GM12878 (cell line): ENCODE results near the gene HCK. TPM values are rescaled to one million over a fixed set of nuclear protein-coding genes. Genes with fewer than 3 reads are reported as not detected.

ENCODE experiments used
- BACH1 ChIP-seq: fragments of 450-650 bp; IDR thresholded peaks from 2 replicates; pipeline ENCODE4 v1.6.1; 2017; ENCODE audit warnings: mild to moderate bottlenecking, borderline replicate concordance
- CBX3 ChIP-seq: fragments of 200-600 bp; sonication (generic); IDR thresholded peaks from 2 replicates; pipeline ENCODE4 v1.6.1; 2016; ENCODE audit warnings: low read depth, borderline replicate concordance
- CHD4 ChIP-seq: fragments of 200-600 bp; sonication (generic); IDR thresholded peaks from 2 replicates; pipeline ENCODE4 v1.6.1; 2016; ENCODE audit warnings: mild to moderate bottlenecking
- EED ChIP-seq: sonication (generic); IDR thresholded peaks from 2 replicates; pipeline ENCODE4 v1.6.1; 2016; ENCODE audit warnings: antibody characterized with exemption, low read depth
- IRF5 ChIP-seq: fragments of 450-650 bp; IDR thresholded peaks from 2 replicates; pipeline ENCODE4 v1.6.1; 2017; ENCODE audit warnings: borderline replicate concordance
- KDM1A ChIP-seq: fragments of 200-600 bp; sonication (generic); IDR thresholded peaks from 2 replicates; pipeline ENCODE4 v1.6.1; 2016; ENCODE audit warnings: borderline replicate concordance
- NFYA ChIP-seq: IDR thresholded peaks from 2 replicates; pipeline ENCODE4 v1.6.1; 2011; ENCODE audit warnings: low read depth, mild to moderate bottlenecking, low read length, improper control_type of control experiment, borderline replicate concordance
- POLR2AphosphoS5 ChIP-seq: IDR thresholded peaks from 2 replicates; pipeline ENCODE4 v1.6.1; 2011; ENCODE audit warnings: mild to moderate bottlenecking, low read length, inconsistent platforms
- RAD51 ChIP-seq: fragments of 450-650 bp; IDR thresholded peaks from 2 replicates; pipeline ENCODE4 v1.6.1; 2016; ENCODE audit warnings: moderate library complexity, mild to moderate bottlenecking, inconsistent platforms
- TAF1 ChIP-seq: IDR thresholded peaks from 2 replicates; pipeline ENCODE4 v1.6.1; 2011; ENCODE audit warnings: mild to moderate bottlenecking, low read depth, low read length, borderline replicate concordance
- YY1 ChIP-seq: IDR thresholded peaks from 2 replicates; pipeline ENCODE4 v1.6.1; 2011; ENCODE audit warnings: low read depth, mild to moderate bottlenecking, low read length
- ZNF592 ChIP-seq: fragments of 450-650 bp; IDR thresholded peaks from 2 replicates; pipeline ENCODE4 v1.6.1; 2017; ENCODE audit warnings: mild to moderate bottlenecking, moderate library complexity
- polyA plus RNA-seq, 11 experiments: library from polyadenylated mRNA; depleted of rRNA in 4 of 11; unstranded in 6 of 11; stranded (reverse) in 5 of 11; fragments of >200 nt; fragmentation: Nextera tagmentation in 4 of 11; fragmentation: Illumina TruSeq in 1 of 11; extraction: Ambion mirVana in 4 of 11; extraction: Trizol in 1 of 11; gene quantifications; 1 replicate in 1 of 11; 2 replicates in 10 of 11; pipeline versions ENCODE4 v1.2.1 to v1.2.3, GENCODE V29; 2011 to 2016; ENCODE audit warnings: inconsistent platforms in 2 of 11, missing spikeins in 2 of 11, low read depth in 1 of 11
- total RNA-seq, 4 experiments: library from RNA; depleted of rRNA in 3 of 4; stranded (reverse); fragments of >200 nt in 3 of 4; fragmentation: Illumina TruSeq in 1 of 4; extraction: Trizol in 1 of 4; gene quantifications; 2 replicates each; pipeline versions ENCODE4 v1.2.1 to v1.2.3, GENCODE V29; 2013 to 2021
- TF ChIP-seq, protein P1 (sequence below): fragments of 450-650 bp; formaldehyde crosslinking; IDR thresholded peaks from 2 replicates; pipeline ENCODE4 v1.4.0; 2022; ENCODE audit warnings: mild to moderate bottlenecking, moderate library complexity
- TF ChIP-seq, protein P2 (sequence below): fragments of 450-650 bp; conservative IDR thresholded peaks from 2 replicates; pipeline ENCODE4 v1.6.1; 2017; ENCODE audit warnings: mild to moderate bottlenecking, moderate library complexity

HCK gene
- total and polyA plus RNA-seq, 10 of the 15 experiments (the other 5 are each of a cell fraction or from before 2014, with no cell fraction given): 1.3 to 30.3 (median 18.5) TPM

DNA sequence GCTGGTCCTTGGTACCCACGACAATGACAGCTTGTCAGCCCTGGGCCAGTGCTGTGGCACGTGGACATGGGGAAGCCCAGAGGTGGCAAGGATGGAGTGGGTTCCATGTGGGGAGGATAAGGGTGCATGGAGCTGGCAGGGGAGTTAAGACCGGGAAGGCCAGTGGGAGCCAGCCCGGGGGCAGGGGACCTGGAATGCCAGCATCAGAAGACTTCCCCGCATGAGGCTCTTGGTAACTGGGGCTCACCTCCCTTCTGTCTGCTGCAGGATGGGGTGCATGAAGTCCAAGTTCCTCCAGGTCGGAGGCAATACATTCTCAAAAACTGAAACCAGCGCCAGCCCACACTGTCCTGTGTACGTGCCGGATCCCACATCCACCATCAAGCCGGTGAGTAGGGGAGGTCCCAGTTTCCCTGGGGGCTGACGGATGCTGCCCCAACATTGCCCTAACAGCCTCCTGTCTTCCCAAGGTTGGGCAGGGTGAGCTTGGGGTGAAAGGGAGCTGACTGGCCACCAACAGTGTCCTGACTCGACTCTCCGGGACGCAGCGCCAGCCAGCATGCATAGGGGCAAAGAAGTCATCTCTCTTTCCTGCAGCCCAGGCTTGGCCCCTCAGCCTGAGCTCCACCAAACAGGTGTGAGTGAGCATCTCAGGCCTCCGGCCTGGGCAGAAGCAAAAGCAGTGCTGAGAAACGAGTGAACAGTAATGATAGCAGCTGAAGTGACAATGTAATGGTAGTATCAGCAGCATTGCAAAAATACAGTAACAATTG is 19.5 kb downstream of the HCK start (continued):
- TF ChIP-seq ZNF592 (no peak), KDM1A (no peak), EED (no peak), CBX3 (no peak), TAF1 (no peak), NFYA (no peak), RAD51 (no peak), IRF5 (no peak), YY1 (no peak), CHD4 (no peak), BACH1 (no peak), POLR2AphosphoS5 (no peak)
- TF ChIP-seq, protein P1, sequence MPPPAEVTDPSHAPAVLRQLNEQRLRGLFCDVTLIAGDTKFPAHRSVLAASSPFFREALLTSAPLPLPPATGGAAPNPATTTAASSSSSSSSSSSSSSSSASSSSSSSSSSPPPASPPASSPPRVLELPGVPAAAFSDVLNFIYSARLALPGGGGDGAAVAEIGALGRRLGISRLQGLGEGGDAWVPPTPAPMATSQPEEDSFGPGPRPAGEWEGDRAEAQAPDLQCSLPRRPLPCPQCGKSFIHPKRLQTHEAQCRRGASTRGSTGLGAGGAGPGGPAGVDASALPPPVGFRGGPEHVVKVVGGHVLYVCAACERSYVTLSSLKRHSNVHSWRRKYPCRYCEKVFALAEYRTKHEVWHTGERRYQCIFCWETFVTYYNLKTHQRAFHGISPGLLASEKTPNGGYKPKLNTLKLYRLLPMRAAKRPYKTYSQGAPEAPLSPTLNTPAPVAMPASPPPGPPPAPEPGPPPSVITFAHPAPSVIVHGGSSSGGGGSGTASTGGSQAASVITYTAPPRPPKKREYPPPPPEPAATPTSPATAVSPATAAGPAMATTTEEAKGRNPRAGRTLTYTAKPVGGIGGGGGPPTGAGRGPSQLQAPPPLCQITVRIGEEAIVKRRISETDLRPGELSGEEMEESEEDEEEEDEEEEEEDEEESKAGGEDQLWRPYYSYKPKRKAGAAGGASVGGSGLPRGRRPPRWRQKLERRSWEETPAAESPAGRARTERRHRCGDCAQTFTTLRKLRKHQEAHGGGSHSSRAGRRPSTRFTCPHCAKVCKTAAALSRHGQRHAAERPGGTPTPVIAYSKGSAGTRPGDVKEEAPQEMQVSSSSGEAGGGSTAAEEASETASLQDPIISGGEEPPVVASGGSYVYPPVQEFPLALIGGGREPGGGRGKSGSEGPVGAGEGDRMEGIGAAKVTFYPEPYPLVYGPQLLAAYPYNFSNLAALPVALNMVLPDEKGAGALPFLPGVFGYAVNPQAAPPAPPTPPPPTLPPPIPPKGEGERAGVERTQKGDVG (CRISPR knock-in tag): no peak
- TF ChIP-seq, protein P2, sequence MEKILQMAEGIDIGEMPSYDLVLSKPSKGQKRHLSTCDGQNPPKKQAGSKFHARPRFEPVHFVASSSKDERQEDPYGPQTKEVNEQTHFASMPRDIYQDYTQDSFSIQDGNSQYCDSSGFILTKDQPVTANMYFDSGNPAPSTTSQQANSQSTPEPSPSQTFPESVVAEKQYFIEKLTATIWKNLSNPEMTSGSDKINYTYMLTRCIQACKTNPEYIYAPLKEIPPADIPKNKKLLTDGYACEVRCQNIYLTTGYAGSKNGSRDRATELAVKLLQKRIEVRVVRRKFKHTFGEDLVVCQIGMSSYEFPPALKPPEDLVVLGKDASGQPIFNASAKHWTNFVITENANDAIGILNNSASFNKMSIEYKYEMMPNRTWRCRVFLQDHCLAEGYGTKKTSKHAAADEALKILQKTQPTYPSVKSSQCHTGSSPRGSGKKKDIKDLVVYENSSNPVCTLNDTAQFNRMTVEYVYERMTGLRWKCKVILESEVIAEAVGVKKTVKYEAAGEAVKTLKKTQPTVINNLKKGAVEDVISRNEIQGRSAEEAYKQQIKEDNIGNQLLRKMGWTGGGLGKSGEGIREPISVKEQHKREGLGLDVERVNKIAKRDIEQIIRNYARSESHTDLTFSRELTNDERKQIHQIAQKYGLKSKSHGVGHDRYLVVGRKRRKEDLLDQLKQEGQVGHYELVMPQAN: no peak
